Activated CD4-positive, alpha-beta T cell treated with anti-CD3 and anti-CD28 coated beads, Interleukin-10, Interleukin-2, amounts not matched to agents 100 ng/mL and 50 ng/mL, durations not matched to agents 16 hours and 8 hours (primary cell): ENCODE measurements around the gene KCNK2.

Source experiments
- DNase-seq: peaks from one replicate; pipeline ENCODE4 v3.0.0-alpha.2; 2020

The KCNK2 gene

GRCh38 chr1:215082532-215083382 is at the start of gene KCNK2:
TSS of gene KCNK2 (plus strand) at chr1:215082737. CDS start at chr1:215083386, 649 bp downstream.
- DNase-seq: no peak

- DNase-seq: no peak
Observed at GRCh38 chr1:215032911-215033526, 49.5 kb upstream of the KCNK2 start.

GRCh38 chr1:215040190-215040589 is 42.3 kb upstream of the KCNK2 start:
- no peak for DNase-seq

- peak; percentile 58 for DNase-seq
Observed at GRCh38 chr1:215043401-215043800, 39.1 kb upstream of the KCNK2 start.

GRCh38 chr1:215044151-215044550 is 38.4 kb upstream of the KCNK2 start:
- DNase-seq: no peak

- DNase-seq: no peak
Observed at GRCh38 chr1:215045698-215046308, 36.7 kb upstream of the KCNK2 start.

- no peak for DNase-seq
Observed at GRCh38 chr1:215052256-215053015, 30.1 kb upstream of the KCNK2 start.

- no peak for DNase-seq
Observed at GRCh38 chr1:215054266-215054665, 28.3 kb upstream of the KCNK2 start.

- DNase-seq: no peak
Observed at GRCh38 chr1:215055281-215055935, 27.1 kb upstream of the KCNK2 start.

GRCh38 chr1:215056584-215056983 is 26.0 kb upstream of the KCNK2 start:
- DNase-seq: no peak

- no peak for DNase-seq
Observed at GRCh38 chr1:215059947-215060346, 22.6 kb upstream of the KCNK2 start.

- DNase-seq: no peak
Observed at GRCh38 chr1:215064327-215064726, 18.2 kb upstream of the KCNK2 start.

GRCh38 chr1:215071078-215071477 is 11.5 kb upstream of the KCNK2 start:
- no peak for DNase-seq

- DNase-seq: peak; percentile 8
Observed at GRCh38 chr1:215076322-215076721, 6.2 kb upstream of the KCNK2 start.

GRCh38 chr1:215079456-215079855 is 3.1 kb upstream of the KCNK2 start:
- no peak for DNase-seq

- no peak for DNase-seq
Observed at GRCh38 chr1:215081661-215082531, 641 bp upstream of the KCNK2 start.

- DNase-seq: no peak
Observed at GRCh38 chr1:215083383-215083961, 935 bp downstream of the KCNK2 start.

- DNase-seq: no peak
Observed at GRCh38 chr1:215084621-215085020, 2.1 kb downstream of the KCNK2 start.

GRCh38 chr1:215087603-215088002 is 5.1 kb downstream of the KCNK2 start:
- no peak for DNase-seq

GRCh38 chr1:215094381-215094780 is 11.8 kb downstream of the KCNK2 start:
- no peak for DNase-seq

- no peak for DNase-seq
Observed at GRCh38 chr1:215095524-215095923, 13.0 kb downstream of the KCNK2 start.
